ENCODE data around the gene CITED2.

Gene CITED2

DNA sequence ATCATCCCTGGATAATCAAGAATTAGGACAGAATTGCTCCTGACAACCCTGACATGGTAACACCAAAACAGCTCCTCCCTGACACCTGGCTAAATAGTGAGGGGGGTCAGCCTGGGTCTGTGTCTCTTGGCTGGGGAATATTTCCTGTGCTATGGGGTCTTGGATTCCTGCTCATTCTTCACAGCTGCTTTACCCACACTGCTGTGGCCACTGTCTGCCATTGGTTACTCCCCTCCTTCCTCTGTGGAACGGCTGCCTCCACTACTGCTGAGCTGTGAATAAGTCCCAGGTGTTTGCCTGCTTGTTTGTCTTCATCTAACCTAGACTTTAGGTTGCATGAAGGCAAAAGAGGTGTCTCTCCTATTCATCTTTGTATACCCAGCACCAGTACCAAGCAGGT, 48.8 kb downstream of the CITED2 start:
- DNase-seq (ENCODE audit: low read depth), result no peak
- H3K4me3 ChIP-seq (ENCODE audit: low read length), result no peak overlapping the region
- TF ChIP-seq, protein P1, sequence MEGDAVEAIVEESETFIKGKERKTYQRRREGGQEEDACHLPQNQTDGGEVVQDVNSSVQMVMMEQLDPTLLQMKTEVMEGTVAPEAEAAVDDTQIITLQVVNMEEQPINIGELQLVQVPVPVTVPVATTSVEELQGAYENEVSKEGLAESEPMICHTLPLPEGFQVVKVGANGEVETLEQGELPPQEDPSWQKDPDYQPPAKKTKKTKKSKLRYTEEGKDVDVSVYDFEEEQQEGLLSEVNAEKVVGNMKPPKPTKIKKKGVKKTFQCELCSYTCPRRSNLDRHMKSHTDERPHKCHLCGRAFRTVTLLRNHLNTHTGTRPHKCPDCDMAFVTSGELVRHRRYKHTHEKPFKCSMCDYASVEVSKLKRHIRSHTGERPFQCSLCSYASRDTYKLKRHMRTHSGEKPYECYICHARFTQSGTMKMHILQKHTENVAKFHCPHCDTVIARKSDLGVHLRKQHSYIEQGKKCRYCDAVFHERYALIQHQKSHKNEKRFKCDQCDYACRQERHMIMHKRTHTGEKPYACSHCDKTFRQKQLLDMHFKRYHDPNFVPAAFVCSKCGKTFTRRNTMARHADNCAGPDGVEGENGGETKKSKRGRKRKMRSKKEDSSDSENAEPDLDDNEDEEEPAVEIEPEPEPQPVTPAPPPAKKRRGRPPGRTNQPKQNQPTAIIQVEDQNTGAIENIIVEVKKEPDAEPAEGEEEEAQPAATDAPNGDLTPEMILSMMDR (conservative IDR thresholded peaks at IDR 0.05; ENCODE audit: low read length), result no peak

DNA sequence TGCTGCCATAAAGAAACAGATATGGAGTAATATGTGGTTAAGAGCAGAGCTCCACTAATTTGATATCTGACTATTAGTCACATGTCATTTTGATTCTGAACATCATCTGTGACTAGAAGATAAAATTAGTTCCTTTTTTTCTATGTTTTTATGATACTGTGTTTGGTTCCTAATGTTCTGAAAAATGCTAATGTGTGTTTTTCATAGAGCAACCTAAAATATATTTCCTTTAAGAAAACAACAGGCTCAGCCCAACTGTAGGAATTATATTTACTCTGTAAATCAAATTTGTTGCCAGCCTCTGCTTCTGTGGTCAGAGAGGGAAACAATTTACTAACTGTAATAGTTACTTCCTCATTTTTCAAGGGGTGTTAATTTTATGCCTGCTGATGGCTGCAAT, 49.3 kb downstream of the CITED2 start:
- H3K4me3 ChIP-seq (ENCODE audit: low read length), result no peak overlapping the region
- DNase-seq (ENCODE audit: low read depth), result no peak
- TF ChIP-seq, protein P1 (conservative IDR thresholded peaks at IDR 0.05; ENCODE audit: low read length), result no peak

DNA sequence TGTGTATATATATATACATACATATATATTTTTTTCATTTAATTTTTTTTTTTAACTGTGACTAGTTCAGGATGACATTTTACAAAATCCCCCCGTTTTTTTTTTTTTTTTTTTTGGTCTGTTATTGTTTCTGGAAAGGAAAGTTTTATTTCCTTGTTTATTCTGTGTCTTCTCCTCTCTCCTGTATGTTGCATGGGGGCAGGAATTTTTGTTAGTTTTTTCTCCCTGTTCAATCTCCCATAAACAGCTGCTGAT, 50.2 kb downstream of the CITED2 start:
- H3K4me3 ChIP-seq (ENCODE audit: low read length), result no peak overlapping the region
- DNase-seq (ENCODE audit: low read depth), result no peak
- TF ChIP-seq, protein P1 (conservative IDR thresholded peaks at IDR 0.05; ENCODE audit: low read length), result no peak

DNA sequence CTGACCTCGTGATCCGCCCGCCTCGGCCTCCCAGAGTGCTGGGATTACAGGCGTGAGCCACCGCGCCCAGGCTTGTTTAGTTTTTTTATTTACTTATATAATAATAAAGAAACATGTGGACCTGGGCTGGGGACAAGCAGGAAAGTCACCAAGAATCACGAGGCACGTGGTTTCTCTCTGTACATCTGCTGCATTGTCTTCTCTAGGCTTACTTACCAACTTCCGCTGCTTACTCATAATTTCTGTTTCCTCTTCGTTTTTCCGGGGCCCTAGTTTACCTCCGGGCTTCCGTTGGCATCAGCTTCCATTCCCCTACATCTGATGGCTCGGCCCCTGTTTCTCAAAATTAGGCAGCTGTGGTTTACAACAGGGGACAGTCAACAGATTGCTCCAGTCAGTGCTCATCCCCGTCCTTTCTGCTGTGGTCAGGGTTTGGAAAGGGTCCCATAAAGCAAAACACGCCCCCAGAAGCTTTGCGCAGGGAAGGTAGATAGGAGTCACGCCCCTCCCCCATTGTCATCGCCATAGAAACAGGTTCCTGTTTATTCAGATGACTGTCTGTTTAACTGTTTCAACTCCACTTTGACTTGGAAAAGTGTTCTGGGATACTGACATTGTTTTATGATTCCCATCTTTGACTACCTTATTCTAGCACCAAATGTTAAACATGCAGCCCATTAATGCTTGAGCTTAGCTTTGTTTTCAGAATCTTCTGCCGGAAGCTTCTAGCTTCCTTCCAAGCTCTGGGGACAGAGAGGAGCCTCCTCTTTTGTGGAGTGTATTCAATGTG, 50.7 kb downstream of the CITED2 start:
- TF ChIP-seq, protein P1 (conservative IDR thresholded peaks at IDR 0.05; ENCODE audit: low read length), result no peak
- no peak overlapping the region for H3K4me3 ChIP-seq (ENCODE audit: low read length)
- DNase-seq (ENCODE audit: low read depth), result peak; percentile 59

Measured in AG10803 (cell line).